GM19438 (cell line): ENCODE results near the gene UACA.
"Not testable (repeated sequence)": the region's sequence is repeated elsewhere in the genome, so short reads cannot be mapped to it uniquely, and the experiment has no call there.

Source experiments
- ATAC-seq: cut with Tn5 transposase; IDR thresholded peaks from one replicate; pipeline ENCODE4 v1.9.1; 2021; ENCODE audit warnings: low read depth; ENCODE audit not compliant: unreplicated experiment

The UACA gene

DNA sequence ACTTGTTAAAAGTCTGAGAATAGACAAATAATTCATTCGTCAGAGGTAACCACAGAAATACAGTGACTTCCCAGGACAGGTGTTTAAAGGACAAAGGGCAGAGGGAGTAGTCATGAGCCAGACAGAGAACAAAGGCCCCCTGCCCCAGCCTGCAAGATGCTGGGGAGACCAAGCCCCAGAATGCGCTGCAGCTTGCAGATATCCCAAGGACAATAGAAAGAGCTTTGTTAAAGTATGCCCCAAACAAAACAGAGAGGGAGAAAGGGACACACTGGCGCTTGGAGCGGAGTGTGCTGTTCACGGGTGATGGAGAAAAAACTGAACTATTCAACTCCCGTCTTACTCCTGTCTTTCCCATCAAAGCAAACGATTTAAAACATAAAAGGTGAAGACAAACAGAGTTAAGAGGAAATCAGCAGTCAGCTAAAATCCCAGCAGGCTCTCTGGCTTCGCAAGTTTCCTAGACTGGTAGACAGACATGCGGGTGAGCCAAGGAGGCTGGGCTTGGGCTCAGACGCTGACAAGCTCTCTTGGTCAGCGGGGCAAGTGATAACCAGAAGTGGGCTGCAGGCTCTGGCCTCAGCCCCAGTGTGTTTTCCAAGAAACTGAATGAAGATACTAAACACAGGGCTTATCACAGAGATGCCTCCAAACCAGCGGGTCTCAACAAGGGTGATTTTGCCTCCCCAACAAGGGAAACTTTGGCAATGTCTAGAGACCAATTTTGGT lies 130.1 kb downstream of the UACA start:
- ATAC-seq: no peak

DNA sequence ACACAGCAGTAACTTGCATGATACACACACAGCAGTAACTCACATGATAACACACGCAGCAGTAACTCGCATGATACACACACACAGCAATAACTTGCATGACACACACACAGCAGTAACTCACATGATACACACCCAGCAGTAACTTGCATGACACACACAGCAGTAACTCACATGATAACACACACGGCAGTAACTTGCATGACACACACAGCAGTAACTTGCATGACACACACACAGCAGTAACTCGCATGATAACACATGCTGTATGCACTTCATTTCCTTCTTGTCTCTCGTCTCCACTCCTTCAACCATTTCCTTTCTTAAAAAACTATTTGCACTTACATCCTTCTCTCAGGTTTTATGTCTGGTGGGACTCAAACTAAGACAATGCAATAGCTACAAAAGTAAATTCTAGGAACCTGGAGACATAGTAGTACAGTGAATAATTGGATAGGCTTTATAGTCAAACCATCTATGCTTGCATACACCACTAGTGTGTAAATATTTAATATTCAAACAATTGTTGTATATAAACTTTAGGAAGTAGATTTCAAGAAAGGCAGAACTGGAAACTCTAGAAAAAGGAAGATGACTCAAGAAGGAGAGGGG lies 130.8 kb downstream of the UACA start:
- ATAC-seq: no peak

DNA sequence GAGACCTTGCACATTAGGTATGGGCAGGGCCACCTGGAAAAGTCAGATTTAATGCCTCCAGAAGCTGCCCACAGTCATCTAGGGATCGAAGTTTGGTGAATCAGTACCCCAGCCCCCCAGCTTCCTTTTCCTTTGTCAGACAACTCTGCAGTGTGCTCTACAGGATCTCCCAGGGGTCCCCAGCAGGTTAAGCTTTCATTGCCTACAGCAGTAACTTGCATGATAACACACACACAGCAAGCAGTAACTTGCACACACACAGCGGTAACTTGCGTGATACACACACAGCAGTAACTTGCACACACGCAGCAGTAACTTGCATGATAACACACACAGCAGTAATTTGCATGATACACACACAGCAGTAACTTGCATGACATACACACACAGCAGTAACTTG lies 131.3 kb downstream of the UACA start:
- ATAC-seq: no peak

DNA sequence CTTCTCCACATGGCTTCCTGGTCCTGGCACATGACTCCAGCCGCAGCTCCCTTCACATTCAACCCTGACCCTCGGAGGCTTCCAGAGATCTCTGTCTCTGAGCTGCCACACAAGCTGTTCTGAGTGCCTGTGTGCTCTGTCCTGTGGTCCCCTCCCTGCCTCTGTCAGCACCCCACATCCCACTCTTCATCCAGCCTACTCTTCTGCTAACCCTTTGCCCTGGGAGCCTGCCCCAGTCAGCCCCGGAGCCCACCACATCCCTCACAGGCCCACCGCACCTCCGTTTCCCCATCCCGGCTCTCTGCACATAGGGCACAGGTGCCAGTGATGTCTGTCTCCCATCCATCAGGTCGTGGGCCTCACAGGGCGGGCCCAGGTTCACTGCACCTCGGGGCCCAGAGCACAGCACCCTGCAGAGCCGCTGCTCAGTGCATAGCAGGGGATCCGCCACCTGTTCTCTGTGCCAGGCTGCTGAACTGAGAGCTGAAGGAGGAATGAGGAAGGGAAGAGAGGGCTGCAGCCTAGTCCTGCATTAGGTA lies 133.6 kb downstream of the UACA start:
- no peak for ATAC-seq

DNA sequence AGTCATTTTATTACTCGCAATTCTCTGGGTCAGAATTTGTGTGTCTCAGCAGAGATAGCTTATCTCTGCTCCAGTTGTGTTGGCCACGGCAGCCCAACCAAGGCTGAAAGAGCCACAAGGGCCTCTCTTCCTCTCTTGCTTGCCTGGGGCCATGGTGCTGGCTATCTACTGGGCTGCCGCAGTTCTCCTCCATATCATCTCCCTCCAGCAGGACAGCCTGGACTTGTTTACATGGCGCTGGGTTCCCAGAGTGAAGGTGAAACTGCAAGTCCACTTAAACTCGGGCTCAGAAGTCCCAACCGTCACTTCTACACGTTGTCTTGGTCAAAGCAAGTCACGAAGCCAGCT lies 134.8 kb downstream of the UACA start:
- ATAC-seq: no peak

DNA sequence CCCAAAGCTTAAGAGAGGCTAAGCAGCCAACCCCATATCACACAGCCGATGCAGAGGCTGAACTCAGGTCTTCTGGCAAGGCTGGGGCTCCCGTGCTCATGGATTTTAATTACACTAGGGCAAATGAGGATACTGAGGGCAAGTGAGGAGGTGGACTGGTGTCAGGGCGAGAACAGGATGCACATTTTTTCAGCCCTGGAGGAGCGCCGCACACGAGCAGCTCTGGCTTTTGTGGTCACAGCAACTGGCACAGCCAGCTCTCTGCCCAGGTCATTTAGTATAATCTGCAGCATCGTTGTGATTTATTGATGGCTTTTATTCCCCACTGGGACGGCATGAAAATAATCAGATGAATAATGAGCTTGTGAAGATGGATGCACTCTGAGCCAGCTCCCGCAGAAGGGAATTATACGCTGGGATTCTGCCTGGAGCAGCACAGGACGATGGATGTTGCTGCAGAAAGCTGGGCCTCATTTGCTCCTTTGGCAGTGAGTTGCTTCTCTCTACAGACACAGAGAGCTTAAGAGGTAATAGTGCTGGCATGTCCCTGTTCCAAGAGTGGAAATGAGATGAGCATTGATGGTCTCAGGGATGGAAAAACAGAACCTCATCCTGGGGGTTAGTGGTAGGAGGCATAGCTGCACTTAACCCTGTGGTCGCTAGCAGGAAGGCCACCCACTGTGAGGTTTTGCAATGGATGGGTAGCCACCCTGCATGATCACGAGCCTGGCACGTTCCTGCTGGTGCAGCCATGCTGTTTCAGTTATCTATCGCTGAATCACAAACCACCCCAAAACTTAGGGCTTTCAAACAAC lies 135.4 kb downstream of the UACA start:
- no peak for ATAC-seq

DNA sequence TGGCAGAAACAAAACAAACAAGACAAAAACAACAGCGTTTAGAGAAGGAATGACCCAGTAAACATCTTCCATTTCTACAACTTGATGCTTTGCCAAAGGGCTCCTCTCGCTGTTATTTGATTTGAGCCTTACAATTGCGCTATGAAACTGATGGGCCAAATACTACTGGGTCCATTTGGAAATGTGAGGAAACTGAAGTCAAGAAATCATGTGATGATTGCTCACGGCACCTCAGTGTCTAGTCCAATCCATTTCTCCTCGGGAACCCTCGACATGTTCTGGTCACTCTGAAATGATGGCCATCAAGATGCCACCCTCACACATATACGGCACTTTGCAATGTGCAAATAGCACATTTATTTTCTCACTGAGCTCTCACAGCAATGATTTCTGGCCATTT lies 136.0 kb downstream of the UACA start:
- ATAC-seq: no peak

DNA sequence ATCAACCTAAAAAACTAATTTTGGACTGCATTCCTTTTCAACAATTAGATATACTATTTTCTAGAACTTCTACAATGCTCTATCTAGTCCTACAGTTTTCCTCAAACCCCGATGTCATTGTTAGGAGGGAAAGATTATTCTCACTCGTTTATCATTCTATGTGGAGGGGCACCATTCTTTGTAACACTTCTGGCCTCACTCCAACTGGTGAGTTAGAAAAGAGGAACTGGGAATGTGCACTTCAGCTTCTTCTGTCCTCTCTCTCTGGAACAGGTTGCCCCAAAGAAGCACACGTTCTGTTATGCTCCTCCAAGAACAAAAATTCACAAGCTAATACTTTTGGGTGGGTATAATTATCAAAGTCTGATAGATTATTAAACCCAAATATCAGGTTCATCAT lies 137.9 kb downstream of the UACA start:
- ATAC-seq: no peak

DNA sequence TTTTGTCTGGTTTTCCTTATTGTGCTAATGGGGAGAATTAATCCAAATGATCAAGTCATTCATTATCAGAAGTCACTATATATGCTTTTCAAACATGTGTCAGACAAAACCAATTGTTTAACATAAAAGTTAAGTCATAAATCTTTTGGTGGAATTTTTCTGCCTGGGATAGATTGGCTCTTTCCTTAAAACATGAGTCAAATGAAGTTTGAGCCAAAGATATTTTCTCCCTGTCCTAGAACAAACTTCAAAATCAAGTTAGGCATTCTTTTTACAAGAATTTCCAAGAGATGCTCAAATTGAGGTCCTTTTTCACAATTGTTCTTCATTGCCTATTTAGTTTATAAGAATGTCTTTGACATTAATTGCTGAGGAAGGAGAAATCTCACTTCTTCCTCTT lies 138.3 kb downstream of the UACA start:
- no peak for ATAC-seq

DNA sequence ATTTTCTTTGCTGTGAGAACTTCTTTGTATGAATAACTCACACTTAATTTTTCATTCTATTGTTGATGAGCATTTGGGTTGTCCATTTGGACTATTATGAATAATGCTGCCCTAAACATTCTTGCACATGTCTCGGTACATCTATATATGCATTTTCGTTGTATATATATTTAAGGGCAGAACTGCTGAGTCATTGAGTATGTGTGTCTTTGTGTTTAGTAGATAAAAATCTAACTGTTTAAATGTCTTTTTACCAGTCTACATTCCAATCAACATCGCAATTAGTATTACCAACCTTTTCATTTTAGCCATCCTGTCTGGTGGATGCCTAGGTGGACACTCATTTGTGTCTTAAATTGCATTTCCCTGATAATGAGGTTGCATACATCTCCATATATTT lies 144.4 kb downstream of the UACA start:
- no peak for ATAC-seq

DNA sequence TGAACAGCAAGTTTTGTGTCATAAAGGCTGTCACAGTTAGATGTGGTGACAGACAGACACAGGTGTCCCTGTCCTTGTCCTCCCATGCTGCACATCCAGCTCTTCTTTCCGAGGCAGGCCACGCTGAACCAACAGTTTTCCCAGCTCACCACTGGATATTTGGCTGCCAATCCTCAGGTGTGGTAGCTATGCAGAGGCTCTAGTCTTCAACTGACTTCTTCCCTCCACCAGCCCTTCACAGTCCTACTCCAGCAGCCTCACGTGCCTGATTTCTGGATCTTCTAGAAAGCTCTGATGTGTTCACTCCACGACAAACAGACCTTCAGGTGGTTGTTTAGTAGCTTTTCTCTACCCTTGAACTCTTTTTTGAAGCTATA lies 145.5 kb downstream of the UACA start:
- no peak for ATAC-seq

DNA sequence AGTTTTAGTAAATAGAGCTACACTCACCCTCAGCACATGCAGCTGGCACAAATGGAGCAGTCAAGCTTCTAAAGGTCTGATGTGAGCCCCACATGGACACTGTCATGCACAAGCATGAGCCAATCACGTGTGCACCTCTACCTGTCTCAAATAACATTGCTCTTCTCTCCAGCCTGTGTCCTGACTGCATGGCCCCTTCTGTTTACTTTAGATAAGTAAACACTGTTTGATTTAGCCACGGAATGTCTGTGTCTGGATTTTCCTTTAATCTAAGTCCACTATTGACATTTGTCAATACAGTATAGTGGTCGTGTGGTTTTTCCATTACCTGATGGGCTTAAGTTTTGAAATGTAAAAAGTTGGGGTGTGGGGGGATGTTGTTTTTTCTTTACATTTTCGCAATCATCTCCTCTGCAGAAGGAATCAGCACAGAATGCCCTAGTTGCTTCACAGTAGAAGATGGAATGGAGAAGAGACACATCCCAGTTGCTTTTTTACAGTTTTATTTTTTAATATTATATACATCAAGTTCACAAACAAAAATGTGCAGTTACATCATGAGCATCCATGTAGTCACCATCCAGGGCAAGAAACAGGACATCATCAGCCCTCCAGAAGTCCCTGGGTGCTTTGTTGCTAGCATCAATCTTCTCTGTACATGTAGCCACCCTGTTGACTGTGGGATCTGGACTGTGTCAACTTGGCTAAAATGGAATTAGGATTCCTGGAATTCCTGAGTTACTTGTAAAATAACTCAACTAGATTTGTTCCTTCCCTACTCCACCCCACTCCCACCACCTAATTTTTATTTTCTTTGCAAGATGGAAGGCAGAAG lies 146.1 kb downstream of the UACA start:
- no peak for ATAC-seq

DNA sequence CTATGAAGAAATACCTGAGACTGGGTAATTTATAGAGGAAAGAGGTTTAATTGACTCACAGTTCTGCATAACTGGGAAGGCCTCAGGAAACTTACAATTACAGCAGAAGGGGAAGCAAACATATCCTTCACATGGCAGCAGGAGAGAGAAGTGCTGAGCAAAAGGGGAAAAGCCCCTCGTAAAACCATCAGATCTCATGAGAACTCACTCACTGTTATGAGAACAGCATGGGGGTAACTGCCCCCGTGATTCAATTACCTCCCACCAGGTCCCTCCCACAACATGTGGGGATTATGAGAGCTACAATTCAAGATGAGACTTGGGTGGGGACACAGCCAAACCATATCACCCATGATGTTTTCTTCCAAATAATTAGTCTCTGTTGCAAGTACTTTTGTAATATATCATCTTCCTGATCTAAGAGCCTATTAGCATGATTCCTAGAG lies 147.0 kb downstream of the UACA start:
- ATAC-seq: not testable (repeated sequence)

DNA sequence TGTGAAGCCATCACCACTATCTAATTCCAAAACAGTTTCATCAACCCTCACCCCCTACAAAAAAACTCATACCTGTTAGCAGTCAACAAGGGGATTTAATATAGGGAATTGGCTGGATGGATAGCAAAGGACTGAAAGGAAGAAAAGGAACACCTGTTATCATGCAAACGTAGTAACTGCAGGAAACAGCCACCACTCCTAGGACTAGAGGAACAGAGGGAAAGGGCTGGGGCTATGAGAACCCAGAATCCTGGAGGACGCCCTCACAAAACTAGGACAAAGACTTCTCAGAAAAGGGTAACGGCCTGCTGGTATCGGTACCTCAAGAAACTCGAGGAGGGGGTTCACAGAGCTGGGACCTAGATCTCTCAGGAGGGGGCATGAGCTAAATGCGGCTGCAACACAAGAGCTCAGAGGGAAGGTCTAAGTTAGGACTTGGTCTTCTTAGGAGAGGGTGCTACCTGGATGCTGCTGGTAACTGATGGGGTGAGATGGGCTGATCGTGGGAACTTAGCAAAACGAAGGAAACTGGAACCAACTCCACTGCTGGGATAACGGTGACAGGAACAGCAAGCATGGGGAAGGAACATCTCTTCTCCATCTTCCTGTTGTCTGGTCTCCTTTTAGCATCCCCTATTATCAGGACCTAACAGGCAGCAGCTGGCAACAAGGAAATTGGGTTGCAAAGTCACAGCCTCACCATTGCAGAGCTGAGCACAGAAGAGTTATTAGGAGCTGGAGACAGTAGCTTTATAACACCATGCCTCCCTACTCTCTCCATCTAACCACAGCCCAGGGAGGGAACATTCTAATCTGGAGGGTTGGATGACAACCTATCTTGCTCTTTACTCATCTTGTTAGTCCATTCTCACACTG lies 147.7 kb downstream of the UACA start:
- no peak for ATAC-seq

DNA sequence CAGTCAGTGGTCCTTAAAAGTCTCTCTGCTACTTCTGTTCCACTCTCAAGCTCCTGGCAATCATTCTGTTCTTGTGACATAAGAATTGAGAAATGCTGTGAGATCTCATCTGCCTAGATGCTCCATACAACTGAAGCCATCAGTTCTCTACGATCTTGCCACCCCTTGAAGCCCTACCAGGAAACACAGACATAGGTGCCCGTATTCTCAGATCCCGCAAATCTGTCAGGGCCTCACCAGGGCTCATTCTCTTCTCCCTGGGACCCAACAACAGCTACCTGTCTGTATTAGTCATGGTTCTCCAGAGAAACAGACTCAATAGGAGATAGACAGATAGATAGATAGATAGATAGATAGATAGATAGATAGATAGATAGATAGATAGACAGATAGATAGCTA lies 149.1 kb downstream of the UACA start:
- no peak for ATAC-seq

DNA sequence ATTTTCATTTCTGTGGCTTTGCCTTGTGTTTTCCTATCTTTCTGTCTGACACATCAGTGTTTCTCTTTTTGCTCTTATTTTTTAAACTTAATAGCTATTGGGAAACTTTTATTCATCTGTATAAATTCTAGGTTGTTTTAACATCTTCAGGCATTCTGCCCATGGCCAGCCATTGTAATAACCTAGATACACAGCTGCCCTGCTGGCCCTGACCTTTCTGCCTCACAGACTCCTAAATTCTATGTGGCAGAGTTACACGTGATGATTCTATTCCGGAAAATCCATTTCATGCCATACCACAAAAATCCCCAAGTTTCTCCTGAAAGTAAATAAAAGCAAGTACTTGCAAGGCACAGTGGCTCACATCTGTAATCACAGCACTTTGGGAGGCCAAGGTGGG lies 150.1 kb downstream of the UACA start:
- ATAC-seq: no peak

DNA sequence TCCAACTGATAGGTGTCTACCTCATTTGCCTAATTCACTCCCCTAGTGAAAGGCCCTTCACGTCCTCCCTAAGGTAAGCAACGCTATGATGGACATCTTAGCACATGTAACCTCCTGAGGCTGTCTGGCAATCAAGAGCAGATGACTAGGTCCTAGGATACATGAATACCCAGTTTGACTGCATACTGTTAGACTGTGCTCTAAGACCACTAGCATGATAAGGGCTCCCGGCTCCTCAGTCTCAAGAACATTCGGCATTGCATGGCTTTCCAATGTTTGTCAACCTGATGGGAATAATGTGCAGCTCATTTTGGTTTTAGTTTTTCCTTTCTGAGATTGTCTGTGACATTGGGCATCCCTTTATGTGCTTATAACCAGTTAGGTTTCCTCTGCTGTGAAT lies 152.1 kb downstream of the UACA start:
- ATAC-seq: no peak

DNA sequence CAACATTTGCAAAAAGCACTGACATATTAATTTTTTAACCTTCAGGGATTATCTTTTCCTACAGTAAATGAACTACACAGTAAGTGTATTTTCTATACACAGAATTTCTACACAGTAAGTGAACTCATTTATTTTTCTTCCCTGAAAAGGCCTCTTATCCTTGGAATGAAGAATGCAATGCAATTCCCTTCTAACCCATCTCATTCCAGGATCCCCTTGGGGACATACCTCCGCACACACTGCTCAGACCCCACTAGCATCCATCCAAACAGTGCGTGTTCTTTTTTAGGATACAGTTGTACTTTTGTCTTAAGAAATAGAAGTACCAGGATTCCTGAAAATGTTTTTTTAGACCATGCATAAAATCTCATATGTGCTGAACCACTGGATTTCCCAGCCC lies 152.8 kb downstream of the UACA start:
- no peak for ATAC-seq

DNA sequence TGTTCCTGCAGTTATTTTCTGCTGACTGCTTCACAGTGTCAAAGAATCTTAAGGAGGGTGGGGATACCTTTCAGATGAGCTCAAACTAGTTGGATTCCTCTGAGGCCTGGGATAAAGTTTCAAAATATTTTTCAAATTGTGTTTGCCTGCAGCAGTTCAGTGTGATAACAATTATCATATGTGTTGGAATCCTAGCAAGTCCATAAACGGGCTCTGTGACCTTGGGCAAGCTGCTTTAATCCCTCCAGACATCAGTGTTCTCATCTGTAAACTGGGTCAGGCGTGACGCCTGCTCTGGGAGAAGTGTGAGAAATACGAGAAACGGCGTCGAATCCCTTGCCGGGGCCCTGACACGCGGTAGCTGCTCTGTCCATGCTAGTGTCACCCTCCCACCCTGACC lies 153.5 kb downstream of the UACA start:
- no peak for ATAC-seq

DNA sequence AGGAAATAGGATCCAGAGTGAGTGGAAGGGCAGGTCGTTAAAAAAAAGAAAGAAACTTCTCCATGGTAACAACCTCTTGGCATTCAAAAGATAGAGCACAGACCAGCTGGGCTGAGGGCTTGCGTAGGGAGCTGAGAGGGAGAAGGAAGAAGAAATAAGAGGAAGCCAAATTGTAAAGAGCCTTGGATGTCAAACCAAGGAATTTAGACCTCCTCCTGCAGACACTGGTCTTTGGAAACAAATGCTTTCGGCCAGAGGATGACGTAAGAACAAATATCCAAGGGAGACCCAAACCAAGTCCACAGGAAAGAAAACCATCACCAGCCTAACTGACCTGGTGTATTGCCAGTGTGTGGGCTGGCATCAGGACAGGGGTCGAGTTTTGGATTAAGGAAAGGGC lies 155.2 kb downstream of the UACA start:
- ATAC-seq: no peak
